Dermis blood vessel endothelial cell (primary cell): ENCODE measurements around the gene CD276. TPM values are rescaled to one million over a fixed set of nuclear protein-coding genes. Genes with fewer than 3 reads are reported as not detected.

Experiments used
- DNase-seq: peaks from one replicate; pipeline ENCODE4 v3.0.0; 2010
- total RNA-seq: library from RNA; depleted of rRNA; stranded (reverse); fragments of >200 nt; gene quantifications from 2 replicates; pipeline ENCODE4 v1.2.3, GENCODE V29; 2014

CD276 gene
- total RNA-seq, 1 donor from 2014 or later, result 43.6 TPM

DNA sequence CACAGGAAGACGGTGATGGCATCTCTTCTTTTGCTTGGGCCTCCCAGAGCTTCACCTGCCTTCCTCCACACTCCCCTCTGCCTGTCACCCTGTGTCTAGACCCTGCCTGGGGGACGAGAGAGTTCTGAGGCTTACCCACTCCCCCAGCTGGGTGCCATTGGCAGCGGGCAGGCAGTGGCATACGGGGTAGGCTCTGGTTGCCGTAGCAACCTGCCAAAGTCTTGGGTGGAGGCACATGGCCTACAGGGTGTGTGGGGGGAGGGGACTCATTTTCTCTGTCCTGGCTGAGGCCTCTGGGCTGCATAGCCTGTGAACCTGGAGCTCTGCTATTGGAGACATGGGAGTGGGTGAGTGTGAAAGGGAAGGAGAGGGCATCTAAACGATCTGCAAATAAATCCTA is 64.5 kb downstream of the CD276 start:
- DNase-seq, result no peak

DNA sequence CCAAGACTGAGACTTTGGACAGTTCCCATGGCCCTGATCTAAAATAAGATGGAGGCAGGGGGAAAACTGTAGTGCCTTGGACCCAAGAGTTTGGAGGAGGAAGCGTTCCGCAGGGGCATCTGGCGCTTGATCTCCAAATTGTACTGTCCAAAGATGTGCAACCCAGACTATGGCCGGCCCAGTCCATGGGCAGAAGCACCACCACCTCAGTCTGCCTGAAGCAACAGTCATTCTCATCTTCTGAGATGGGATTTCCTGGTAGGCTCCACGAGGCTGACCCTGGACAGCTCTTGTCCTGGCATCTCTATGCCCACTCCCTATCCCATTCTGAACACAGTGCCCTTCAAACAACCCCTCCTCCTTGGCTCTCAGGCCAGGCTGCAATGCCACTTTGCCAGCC is 65.3 kb downstream of the CD276 start:
- DNase-seq, result no peak

DNA sequence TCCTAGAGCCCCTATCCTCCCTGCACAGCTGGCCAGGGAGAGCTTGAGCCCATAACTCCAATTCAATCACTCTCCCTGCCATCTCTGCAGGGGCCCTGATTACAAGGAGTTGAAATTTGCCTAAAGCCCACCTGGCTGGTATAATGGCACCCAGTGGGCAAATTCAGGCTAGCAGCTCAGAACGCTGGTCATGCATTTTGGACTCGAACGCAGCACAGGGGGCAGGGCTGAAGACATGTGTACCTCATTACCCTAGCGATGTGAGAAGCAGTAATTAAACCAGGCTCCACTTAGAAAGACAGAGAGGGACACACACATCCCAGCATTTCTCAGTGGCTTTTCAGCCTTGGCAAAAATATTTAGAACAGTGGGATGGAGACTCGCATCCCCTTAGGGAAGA is 65.8 kb downstream of the CD276 start:
- no peak for DNase-seq

DNA sequence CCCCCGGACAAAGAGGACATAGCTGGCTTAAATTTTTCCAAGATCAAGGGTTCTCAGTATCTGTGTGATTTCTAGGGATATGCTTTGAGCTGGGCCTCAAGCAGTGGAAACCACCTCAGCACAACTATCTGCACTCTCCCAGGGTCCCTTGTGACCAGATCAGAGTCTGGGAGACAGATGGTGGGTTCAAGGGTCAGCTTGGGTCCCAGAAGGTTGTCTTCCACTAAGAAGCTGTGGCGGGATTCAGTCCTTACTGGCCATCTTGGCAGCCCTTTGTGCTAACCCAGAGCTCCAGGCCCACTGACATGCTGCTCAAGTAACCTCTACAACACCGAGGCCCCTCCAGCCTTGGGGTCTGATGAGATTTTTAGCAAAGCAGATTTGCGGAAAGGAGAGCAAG is 66.3 kb downstream of the CD276 start:
- no peak for DNase-seq

DNA sequence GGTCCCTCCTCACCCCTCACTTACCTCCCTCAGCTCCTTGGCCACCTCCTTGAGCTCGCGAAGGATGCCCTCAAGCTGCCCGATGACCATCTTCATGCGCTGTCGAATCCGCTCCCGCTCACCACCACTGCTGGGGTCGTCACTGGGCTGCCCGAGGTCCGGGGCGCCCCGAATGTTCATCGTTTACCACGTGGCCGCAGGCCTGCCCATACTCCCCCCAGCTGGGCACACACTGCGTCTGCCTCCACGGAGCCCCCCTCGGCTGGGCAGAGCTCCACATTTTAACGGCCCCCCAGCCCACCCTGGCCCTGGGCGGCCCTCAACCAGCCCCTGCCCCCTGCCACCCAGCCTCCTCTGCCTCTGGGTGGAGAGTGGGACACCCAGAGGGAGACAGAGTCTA is 66.8 kb downstream of the CD276 start:
- DNase-seq, result no peak

DNA sequence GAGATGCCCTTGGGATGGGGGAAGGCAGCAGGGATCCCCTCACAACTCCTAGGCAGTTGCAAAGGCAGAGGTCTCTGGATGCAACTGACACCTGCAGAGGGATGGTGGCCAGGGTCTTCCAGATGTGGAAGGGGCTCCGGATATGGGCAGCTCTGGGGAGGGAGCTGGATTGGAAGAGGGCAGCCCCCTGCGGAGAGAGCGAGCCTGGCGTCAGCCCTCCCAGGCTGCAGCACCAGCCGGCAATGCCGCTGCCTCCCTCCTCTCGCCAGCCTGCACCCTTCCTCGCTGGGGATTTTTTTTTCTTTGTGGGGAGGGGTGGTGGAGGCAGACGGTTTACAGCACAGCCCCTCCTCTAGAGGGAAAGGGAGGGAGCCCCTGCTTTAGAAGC is 67.3 kb downstream of the CD276 start:
- no peak for DNase-seq

DNA sequence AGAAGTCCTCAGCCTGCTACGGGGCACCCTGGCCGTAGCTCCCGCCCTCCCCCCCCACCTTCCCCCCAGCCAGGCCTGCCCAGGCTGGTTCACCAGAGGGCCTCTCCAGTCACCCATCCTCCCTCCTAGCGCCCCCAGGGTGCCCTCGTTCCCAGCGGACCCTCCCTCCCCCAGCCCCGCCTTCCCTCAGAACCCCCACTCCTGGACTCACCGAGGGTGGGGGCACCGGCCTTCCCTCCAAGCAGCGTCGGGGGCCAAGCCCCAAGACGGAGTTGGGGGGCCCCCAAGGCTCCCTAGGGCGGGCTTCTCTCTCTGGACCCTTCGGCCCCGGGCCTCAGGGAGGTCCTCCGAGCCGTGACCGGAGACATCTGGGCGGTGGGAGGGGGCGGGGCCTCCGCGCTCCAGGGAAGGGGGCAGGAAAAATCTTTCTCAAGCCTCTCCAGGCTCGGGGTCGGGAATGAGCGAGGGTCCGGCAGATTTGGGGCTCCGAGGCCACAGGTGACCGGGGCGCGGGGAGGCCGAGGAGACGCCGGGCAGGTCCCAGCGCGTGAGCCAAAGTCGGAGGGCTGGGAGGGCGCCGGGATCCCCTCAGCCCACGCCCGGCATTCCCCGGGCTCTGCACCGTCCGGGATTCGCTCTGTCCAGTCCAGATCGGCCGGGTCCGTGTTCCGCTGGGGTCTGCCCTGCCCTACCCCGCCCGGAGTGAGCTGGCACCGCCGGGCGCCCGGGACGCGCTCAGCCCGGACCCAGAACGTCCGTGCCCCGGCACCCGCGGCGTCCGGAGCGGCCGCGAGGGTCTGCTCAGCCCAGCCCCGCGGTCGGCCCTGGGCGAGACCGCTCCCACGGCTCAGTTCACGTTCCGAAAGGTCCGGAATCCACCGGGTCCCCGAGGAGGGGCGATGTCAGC is 68.0 kb downstream of the CD276 start:
- DNase-seq, result peak; percentile 4

DNA sequence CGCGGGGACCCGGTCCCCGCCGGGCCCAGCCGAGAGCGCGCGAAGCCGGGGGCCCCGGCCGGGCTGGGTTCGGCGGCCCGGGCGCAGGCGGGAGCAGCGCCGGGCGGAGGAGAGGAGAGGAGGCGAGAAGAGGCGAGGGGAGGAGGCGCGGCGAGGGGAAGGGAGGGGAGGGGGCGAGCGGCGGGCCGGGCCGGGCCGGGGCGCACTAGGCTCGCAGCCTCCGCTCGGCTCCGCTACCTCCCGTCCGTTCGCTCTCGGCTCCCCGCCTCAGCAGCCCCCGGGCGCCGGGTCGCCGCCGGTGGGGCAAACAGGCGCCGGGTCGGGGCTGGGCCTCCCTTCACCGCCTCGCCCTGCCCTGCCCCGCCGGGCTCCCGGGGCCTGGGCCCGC is 68.6 kb downstream of the CD276 start:
- peak; percentile 8 for DNase-seq

DNA sequence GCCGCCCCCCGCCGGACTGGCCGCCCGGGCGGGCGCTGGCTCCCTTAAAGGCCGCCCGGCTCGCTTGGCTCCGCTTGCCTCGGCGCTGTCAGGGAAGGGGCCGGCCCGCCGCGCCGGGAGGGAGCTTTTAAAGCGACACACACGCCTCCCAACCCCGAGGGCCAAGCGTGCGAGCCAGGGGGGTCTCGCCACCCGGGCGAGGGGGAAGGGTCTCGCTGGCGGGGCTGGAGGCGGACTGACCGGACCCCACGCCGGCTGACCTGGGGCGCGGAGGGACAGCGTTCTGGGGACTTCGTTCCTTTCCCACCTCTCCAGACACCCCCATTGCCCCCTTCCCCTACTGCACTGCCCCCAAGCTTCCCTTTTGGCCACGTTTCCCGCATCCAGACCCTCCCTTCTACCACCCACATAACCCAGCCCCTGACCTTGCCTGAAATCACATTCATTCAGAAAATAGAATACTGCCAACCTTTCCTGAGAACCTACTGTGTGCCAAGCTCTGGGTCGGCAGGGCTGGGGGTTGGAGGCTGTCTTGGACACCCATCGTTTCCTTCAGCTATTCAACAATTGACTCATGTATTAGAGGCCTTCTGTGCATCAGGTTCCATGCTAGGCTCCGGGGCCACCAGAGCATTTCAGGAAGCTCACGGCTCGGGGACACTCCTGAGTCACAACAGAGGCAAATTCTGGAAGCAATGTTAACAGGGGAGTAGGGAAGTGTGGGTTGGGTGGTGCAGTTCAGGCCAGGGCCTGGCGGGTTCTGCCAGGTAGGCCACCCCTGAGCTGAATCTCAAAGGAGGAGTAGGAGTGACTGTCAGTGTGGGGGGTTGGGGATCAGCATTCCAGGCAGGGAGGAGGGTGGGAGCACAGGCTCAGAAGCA is 69.3 kb downstream of the CD276 start, which contains the start of gene INSYN1:
Gene INSYN1 (minus strand): TSS at position 102 of the 881 bp plus-strand sequence. CDS start 2,221 bp downstream, outside the sequence.
- peak; percentile 49 for DNase-seq

DNA sequence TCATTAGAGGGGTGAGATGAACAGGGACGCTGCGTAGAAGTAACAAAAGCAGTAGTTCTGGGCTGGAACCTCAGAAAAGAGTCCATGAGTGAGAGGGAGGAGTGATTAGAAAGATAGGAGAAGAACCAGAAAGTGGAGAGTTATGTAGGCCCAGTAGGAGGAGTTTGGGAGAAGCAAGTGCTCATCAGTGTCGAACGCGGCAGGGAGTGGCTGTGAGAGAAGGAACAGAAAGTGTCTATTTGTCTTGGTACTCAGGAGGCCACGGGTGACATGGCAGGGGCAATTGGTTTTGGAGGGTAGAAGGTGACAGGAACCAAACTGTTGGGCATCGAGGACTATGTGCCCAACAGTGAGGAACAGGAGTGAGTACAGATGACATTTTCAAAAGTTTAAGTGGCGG is 70.3 kb downstream of the CD276 start:
- DNase-seq, result no peak

DNA sequence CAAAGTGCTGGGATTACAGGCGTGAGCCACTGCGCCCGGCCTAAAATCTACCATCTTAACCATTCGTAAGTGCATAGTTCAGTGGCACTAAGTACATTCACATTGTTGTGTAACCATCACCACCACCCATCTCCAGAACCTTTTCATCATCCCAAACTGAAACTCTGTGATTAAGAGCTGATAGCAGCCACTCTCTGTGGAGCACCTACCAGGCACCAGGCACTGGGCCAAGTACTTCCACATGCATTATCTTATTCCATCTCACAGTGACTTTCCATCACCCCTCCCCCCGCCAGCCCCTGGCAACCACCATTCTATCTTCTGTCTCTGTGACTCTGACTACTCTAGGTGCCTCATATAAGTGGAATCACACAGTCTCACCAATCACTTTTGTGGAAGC is 71.3 kb downstream of the CD276 start:
- DNase-seq, result no peak

DNA sequence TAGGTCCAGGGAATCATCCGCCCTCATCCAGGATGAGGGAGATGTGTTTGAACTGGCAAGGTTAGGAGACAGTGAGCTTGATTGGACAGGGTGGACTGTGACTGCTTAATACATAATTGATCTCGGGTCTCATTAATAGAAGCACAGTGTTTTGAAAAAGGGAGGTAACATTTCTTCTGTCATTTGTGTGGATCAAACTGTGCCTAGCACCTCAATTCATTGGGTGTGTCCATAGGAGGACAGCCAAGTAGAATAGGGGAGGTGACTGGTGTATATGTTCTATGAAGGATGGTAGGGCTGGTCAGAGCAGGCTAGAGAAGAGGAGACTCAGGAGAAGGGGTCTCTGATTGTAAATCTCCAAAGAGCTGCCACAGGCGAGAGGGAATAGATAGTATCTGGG is 71.8 kb downstream of the CD276 start:
- no peak for DNase-seq

DNA sequence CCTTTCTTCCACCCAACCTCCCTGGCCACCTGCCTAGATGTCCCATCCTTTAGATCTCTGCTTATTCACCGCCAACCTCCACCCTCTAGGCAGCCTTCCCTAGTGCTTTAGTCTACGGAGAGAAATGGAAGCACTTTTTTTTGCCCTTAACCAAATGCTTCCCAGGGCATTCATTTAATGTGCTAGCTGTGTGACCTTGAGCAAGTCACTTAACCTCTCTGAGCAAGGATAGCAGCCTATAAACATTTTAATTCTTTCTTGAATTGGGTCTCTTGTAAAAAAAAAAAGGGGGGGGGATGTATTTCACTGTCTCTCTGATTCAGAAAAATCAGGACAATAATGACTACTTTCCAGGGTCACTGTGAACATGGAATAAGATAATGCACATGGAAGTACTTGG is 72.2 kb downstream of the CD276 start:
- DNase-seq, result no peak

DNA sequence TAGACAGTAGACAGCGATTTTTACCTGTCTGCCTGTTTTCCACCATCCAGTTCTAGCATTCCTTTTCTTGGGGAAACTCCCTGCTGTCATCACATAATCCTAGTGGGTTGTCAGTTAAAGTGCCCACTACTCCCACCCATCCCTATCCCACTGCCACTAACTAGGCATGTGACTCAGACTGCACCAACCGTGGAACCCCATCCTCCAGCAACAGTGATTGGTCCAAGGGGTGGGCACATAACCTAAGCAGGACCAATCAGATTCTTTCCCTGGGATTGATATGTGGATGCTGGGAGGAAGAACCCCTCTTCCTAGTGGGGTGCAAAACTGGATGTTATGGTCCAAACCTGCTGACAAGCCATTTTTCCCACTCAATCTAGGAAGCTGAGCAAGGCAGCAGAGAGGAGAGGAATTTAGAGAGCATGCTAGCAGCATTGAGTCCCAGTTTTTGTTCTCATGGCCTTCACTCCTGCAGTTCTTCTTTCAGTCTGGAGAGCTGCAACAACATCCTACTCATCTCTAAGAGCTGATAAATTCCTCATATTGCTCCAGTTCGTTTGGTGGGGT is 72.8 kb downstream of the CD276 start:
- DNase-seq, result no peak

DNA sequence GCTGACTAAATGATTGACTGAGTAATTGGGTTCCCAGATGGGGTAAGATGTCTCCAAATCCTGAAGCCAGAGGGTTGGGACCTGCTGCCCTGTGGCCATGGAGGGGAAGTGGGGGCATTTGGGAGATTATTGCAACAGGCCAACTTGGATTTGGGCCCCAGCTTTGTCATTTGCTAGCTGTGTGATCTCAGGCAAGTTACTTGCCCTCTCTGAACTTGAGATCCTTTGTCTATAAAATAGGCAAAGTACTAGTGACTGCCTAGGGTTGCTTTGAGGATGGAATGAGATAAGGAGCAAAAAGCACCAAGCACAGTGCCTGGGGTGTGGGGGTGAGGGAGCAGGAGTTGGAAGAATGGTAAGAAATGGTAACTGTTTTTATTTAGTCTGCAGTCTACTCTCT is 73.4 kb downstream of the CD276 start:
- DNase-seq, result no peak

DNA sequence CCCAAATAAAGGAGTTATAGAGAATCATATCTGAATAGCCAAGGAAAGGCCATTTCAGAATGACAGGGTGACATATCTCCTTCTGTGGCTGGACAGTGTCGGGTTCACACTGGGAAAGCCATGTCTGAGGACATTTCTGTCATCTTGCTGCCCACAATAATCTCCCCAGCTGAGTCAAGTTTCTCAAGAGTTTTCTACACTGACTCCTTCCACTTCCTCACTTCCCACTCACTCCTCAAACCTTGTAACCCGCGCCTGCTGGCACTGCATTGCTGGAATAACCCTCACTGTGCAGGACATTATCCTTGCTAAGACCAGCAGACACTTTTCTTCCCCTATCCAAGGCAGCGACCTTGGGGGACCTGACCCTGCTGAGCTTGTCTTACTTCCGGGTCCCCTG is 74.3 kb downstream of the CD276 start:
- DNase-seq, result no peak

DNA sequence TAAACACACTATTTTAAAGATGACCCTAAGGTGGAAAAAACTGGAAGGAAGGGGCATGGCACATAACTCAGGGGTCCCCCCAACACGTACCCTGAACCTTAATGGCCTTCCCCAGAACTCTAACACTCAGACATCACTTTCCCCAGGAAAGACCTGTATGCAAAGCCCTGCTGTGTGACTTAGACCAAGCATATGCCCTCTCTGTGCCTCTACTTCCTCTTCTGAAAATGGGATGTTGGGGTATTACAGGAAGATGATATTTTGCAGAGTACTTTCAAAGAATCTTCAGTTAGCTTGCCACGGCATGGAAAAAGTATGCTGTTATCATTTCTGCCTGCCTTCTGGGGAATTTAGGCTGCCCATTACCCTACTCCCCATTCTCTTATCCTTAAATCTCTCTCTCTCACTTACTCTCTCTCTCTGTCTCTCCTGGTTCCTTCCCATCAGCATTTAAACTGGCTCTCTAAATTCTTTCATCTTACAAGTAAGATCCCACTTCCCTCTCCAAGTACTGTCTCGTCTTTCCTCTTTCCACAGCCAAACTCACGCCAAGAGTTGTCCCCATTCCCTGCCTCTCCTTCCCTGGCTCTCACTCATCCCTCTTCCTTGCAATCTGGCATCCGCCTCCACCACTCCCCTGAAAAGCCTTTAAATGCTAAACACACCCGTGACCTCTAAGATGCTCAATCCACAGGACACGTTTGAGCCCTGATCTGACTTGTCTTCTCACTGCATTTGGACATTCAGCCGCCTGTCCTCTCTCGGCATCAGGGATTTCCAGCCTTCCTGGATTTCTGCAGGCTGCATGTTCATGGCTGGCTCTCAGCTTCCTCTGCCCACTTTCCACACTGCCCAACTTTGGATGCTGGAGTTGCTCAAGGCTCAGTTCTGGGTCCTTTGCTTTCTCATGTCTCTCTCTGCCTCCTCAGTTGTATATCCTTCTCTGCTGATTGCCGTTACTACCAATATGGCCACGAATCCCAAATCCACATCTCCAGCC is 76.4 kb downstream of the CD276 start:
- no peak for DNase-seq

DNA sequence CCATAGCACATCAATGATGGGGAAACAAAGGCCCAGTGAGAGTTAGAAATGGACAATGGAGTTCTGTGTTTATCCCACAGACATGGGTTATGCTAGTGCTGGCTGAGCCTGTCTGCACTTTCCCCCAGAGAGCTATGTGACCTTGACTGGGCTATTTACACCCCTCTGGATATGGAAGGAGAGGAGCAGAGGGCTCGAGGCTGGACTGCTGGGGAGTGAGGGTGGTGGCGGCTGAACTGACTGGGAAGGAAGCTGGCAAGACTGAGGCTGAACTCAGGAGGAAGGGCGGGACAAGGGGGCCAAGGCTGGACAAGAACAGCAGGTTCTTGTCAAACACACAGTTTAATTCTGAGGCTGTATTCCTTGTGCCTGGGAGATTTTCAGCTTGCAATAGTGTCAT is 79.7 kb downstream of the CD276 start:
- DNase-seq, result no peak
